Panc1 (cell line): ENCODE data around the gene CXXC1.

Source experiments
- POLR2AphosphoS5 ChIP-seq: IDR thresholded peaks from 2 replicates; pipeline ENCODE4 v1.6.1; 2012; ENCODE audit warnings: mild to moderate bottlenecking, low read depth, low read length, moderate library complexity
- TF ChIP-seq, protein P1 (sequence below): fragments of 450-650 bp; IDR thresholded peaks from 2 replicates; pipeline ENCODE4 v1.5.1; 2017; ENCODE audit warnings: mild to moderate bottlenecking

DNA sequence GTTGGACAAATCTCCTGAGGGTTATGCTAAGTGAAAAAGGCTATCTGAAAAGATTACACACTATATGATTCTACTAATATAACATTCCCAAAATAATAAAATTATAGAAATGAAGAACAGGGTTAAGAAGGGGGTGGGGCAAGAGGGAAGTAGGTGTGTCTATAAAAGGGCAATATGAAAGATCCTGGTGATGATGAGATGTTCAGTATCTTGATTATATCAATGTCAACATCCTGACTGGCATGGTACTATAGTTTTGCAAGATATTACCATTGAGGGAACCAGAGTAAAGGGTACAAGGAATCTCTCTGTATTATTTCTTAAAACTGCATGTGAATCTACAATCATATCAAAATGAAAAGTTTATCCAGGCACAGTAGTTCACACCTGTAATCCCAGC, 37.9 kb downstream of the CXXC1 start:
- TF ChIP-seq, protein P1, sequence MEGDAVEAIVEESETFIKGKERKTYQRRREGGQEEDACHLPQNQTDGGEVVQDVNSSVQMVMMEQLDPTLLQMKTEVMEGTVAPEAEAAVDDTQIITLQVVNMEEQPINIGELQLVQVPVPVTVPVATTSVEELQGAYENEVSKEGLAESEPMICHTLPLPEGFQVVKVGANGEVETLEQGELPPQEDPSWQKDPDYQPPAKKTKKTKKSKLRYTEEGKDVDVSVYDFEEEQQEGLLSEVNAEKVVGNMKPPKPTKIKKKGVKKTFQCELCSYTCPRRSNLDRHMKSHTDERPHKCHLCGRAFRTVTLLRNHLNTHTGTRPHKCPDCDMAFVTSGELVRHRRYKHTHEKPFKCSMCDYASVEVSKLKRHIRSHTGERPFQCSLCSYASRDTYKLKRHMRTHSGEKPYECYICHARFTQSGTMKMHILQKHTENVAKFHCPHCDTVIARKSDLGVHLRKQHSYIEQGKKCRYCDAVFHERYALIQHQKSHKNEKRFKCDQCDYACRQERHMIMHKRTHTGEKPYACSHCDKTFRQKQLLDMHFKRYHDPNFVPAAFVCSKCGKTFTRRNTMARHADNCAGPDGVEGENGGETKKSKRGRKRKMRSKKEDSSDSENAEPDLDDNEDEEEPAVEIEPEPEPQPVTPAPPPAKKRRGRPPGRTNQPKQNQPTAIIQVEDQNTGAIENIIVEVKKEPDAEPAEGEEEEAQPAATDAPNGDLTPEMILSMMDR: no peak
- no peak for TF ChIP-seq POLR2AphosphoS5
